NCI-H2107 treated with DMSO at 0.1 percent for 48 hours (cell line): ENCODE results near the gene ZNF764.
"Not testable (repeated sequence)": the region's sequence is repeated elsewhere in the genome, so short reads cannot be mapped to it uniquely, and the experiment has no call there.

ENCODE experiments used
- DNase-seq: peaks from one replicate; lab custom pipeline; 2025; ENCODE audit not compliant: unreplicated experiment; lab: John Stamatoyannopoulos, UW

ZNF764 gene

GRCh38 chr16:30557957-30558788, at the start of gene ZNF764:
TSS of gene ZNF764 (minus strand) at chr16:30558374. CDS start at chr16:30558182, 192 bp downstream.
- peak; percentile 95 for DNase-seq

GRCh38 chr16:30606004-30606403, 47.8 kb upstream of the ZNF764 start:
- DNase-seq = no peak

GRCh38 chr16:30605158-30605557, 47.0 kb upstream of the ZNF764 start:
- DNase-seq = no peak

- DNase-seq = no peak
Measured at GRCh38 chr16:30604316-30604947, 46.3 kb upstream of the ZNF764 start.

- DNase-seq = no peak
Measured at GRCh38 chr16:30603945-30604315, 45.8 kb upstream of the ZNF764 start.

GRCh38 chr16:30602616-30603277, 44.6 kb upstream of the ZNF764 start:
- DNase-seq = no peak

- DNase-seq = no peak
Measured at GRCh38 chr16:30601966-30602365, 43.8 kb upstream of the ZNF764 start.

GRCh38 chr16:30600929-30601328, 42.8 kb upstream of the ZNF764 start:
- no peak for DNase-seq

- no peak for DNase-seq
Measured at GRCh38 chr16:30600215-30600614, 42.0 kb upstream of the ZNF764 start.

- no peak for DNase-seq
Measured at GRCh38 chr16:30592871-30593270, 34.7 kb upstream of the ZNF764 start.

- not testable (repeated sequence) for DNase-seq
Measured at GRCh38 chr16:30590869-30591268, 32.7 kb upstream of the ZNF764 start.

- not testable (repeated sequence) for DNase-seq
Measured at GRCh38 chr16:30589582-30589981, 31.4 kb upstream of the ZNF764 start.

- no peak for DNase-seq
Measured at GRCh38 chr16:30588651-30589050, 30.5 kb upstream of the ZNF764 start.

GRCh38 chr16:30585400-30586191, 27.4 kb upstream of the ZNF764 start, which contains the start of gene ZNF785:
TSS of gene ZNF785 (minus strand) at chr16:30585697. CDS start at chr16:30585611, 86 bp downstream.
- DNase-seq = peak; percentile 98

GRCh38 chr16:30585022-30585399, 26.8 kb upstream of the ZNF764 start:
- DNase-seq = no peak

- DNase-seq = no peak
Measured at GRCh38 chr16:30582611-30583340, 24.6 kb upstream of the ZNF764 start.

GRCh38 chr16:30581457-30581856, 23.3 kb upstream of the ZNF764 start:
- DNase-seq = no peak

- no peak for DNase-seq
Measured at GRCh38 chr16:30574678-30575077, 16.5 kb upstream of the ZNF764 start.

GRCh38 chr16:30571445-30572322, 13.5 kb upstream of the ZNF764 start, which contains the start of gene ZNF688:
TSS of gene ZNF688 (minus strand) at chr16:30571714. CDS start at chr16:30571629, 85 bp downstream.
- peak; percentile 94 for DNase-seq
